Activated T-helper 2 cell treated with anti-CD3 and anti-CD28 coated beads, Interferon-gamma antibody, Interleukin-2, Interleukin-4, amounts not matched to agents 10 μg/mL and 5 μg/mL and 100 μg/mL, durations not matched to agents 14 hours and 24 hours and 36 hours (primary cell): ENCODE measurements around the gene PRKAG2. TPM values are rescaled to one million over a fixed set of nuclear protein-coding genes. Genes with fewer than 3 reads are reported as not detected.

Experiments used
- DNase-seq: peaks from one replicate; pipeline ENCODE4 v3.0.0; 2021; ENCODE audit warnings: low spot score
- H3K27ac Mint-ChIP-seq: one replicate; pipeline ENCODE4 v1.8.0; 2021; ENCODE audit warnings: mixed read lengths
- H3K27me3 Mint-ChIP-seq: one replicate; pipeline ENCODE4 v1.8.0; 2021; ENCODE audit warnings: low read depth, mixed read lengths
- H3K36me3 Mint-ChIP-seq: one replicate; pipeline ENCODE4 v1.8.0; 2021; ENCODE audit warnings: low read depth, mixed read lengths
- H3K4me1 Mint-ChIP-seq: one replicate; pipeline ENCODE4 v1.8.0; 2021; ENCODE audit warnings: low read depth, mixed read lengths
- H3K4me3 Mint-ChIP-seq: one replicate; pipeline ENCODE4 v1.8.0; 2021; ENCODE audit warnings: low read depth, mild to moderate bottlenecking, moderate library complexity, mixed read lengths
- H3K9me3 Mint-ChIP-seq: one replicate; pipeline ENCODE4 v1.8.0; 2021; ENCODE audit warnings: mixed read lengths
- intact Hi-C: fragments of 100-400 bp; cut with micrococcal nuclease; formaldehyde crosslinking; loops from one replicate; pipeline ENCODE4 v1.15.1; 2023
- total RNA-seq: library from RNA; stranded (reverse); gene quantifications from 2 replicates; pipeline ENCODE4 v1.2.3, GENCODE V29; 2022

Gene PRKAG2
- total RNA-seq, 1 donor from 2014 or later = 14.9 TPM

- Mint-ChIP-seq H3K4me3 (no peak overlapping the region), H3K9me3 (no peaks in the 10 kb centered on the region), H3K27ac (no peak overlapping the region), H3K36me3 (no peaks in the 10 kb centered on the region), H3K27me3 (peaks cover 3% of the 10 kb centered on the region), H3K4me1 (no peaks in the 10 kb centered on the region)
- DNase-seq = no peak
- intact Hi-C loops = no loop called here
Observed at GRCh38 chr7:151658778-151659177, 218.1 kb downstream of the PRKAG2 start.

DNA sequence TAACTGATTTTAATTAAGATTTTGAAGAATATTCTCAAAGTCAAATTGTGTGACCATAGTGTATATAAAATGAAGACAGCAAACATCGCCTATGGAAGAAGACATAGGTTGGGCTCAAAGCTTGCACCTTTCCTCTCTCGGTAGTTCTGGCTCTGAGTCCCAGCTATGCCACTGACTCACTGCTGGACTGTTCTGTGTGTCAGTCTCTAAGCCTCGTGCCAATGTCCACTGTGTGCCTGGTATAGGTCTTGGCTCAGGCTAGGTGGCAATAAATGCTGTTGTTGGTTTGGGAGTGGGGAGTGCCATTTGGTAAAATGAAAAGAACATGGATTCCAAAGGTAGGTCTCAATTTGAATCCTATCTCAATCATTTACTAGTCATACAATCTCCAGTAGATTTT, 219.7 kb downstream of the PRKAG2 start:
- Mint-ChIP-seq H3K27ac (no peak overlapping the region), H3K9me3 (no peaks in the 10 kb centered on the region), H3K36me3 (no peaks in the 10 kb centered on the region), H3K4me1 (no peaks in the 10 kb centered on the region), H3K27me3 (peaks cover 3% of the 10 kb centered on the region), H3K4me3 (no peak overlapping the region)
- intact Hi-C loops = no loop called here
- DNase-seq = no peak

DNA sequence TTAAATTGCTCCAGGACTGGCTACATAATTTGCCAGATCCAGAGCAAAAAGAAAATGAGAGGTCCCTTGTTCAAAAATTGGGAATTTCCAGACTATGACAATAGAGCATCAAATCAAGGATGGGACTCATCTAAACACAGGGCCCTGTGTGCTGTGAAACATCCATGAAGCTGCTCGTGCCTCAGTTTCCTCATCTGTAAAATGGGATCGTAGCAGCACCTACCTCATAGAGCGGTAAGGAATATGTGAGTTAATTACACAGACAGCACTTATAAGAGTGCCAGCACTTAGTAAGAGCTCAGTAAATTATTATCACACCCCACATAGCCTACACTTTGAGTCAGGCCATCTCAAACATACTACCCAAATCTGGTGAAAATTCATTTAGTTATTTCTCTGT, 221.4 kb downstream of the PRKAG2 start:
- Mint-ChIP-seq H3K36me3 (no peaks in the 10 kb centered on the region), H3K9me3 (no peaks in the 10 kb centered on the region), H3K4me1 (no peaks in the 10 kb centered on the region), H3K27me3 (peaks cover 3% of the 10 kb centered on the region), H3K4me3 (no peak overlapping the region), H3K27ac (no peak overlapping the region)
- DNase-seq = no peak
- intact Hi-C loops = no loop called here

DNA sequence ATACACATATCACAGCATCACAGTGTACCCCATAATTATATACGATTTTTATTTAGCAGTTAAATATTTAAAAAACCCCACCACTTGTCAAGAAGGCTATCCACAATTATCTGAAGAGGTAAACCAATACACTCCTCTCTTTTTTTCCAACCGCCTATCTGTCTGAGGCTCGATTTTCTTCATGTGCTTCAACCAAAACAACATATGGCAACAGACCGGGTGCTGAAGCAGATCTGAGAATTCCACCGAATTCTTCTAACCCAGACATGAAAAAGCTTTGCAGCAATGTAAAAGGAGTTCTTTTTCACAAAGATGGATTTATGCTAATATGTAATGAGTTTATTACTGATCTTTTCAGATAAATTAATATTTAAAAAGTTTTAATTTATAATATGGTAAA, 224.8 kb downstream of the PRKAG2 start:
- Mint-ChIP-seq H3K9me3 (no peaks in the 10 kb centered on the region), H3K27me3 (peaks cover 3% of the 10 kb centered on the region), H3K36me3 (no peaks in the 10 kb centered on the region), H3K4me3 (no peak overlapping the region), H3K4me1 (no peaks in the 10 kb centered on the region), H3K27ac (no peak overlapping the region)
- intact Hi-C loops = no loop called here
- DNase-seq = no peak

DNA sequence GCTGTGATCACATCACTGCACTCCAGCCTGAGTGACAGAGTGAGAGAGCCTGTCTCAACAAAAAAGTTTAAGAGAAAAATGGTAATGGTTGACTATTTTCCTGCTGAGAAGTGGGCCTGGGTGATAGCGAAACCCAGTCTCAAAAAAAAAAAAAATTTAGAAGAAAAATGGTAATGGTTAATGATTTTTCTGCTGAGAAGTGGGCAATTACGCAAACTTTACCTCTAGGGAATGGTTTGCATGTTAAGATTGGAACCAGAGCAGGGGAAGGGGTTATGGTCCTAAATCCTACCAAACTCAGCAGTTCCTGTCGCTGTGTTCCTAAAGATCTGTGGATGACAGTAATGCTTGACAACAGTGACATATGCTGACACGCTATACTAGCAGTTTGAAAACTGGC, 226.8 kb downstream of the PRKAG2 start:
- no peak for DNase-seq
- intact Hi-C loops = no loop called here
- Mint-ChIP-seq H3K27me3 (peaks cover 3% of the 10 kb centered on the region), H3K36me3 (no peaks in the 10 kb centered on the region), H3K4me1 (no peaks in the 10 kb centered on the region), H3K9me3 (no peaks in the 10 kb centered on the region), H3K4me3 (no peak overlapping the region), H3K27ac (no peak overlapping the region)

DNA sequence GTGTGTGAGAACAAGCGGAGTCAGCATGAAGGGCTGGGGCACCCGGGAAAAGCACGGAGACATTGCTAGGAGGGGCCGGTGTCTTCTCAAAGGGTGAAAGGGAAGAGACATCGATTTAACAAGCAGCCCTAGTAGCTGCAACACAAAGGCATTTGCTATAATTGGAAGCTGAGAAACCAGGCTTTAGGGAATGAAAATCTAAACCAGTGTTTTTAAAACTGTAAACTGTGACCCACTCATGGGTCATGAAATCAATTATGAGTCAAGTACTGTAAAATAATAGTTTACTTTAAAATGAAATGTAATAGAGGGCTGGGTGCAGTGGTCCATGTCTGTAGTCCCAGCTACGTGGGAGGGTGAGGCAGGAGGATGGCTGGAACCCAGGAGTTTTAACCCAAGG, 228.5 kb downstream of the PRKAG2 start:
- Mint-ChIP-seq H3K9me3 (no peaks in the 10 kb centered on the region), H3K36me3 (no peaks in the 10 kb centered on the region), H3K27ac (no peak overlapping the region), H3K4me3 (no peak overlapping the region), H3K4me1 (no peaks in the 10 kb centered on the region), H3K27me3 (peaks cover 3% of the 10 kb centered on the region)
- intact Hi-C loops = no loop called here
- no peak for DNase-seq

DNA sequence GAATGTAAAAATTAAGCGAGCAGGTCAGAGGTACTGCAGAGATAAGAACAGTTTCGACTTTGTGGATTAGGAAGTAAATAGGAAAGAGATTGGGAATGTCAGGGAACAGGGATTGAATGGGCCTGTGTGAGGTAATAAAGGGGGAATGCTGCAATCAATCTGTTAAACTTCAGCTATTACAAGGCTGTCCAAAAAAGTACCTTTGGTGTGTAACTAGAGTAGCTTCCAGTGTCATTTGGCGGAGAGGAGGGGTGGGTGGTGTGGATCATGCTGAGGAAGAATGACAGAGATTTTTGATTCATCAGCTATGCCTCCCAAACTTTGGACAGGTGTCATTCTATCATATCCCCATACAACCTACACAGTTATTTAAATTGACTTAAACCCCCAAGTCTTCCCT, 229.0 kb downstream of the PRKAG2 start:
- no peak overlapping the region for H3K4me3 Mint-ChIP-seq
- intact Hi-C loops = no loop called here

DNA sequence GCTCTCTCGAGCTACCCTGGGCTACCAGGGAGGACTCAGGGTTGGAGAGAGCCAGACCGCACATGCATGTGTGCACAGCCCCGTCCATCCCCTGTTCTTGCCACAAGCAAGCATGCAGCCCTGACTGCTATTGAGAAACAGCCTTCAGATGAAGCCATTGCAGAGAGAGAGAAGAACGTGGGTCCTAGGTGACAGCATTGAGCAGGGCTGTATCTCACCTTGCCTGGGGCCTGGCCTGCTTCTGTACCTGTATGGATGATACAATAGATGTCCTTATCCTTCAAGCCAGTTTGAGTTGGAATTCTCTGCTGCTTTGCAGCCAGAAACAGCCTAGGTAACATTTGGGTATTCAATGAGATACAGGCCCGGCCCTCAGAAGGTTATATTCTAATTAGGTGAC, 229.9 kb downstream of the PRKAG2 start:
- no peaks in the 10 kb centered on the region for H3K9me3 Mint-ChIP-seq
- no peaks in the 10 kb centered on the region for H3K36me3 Mint-ChIP-seq
- no peak overlapping the region for H3K4me3 Mint-ChIP-seq
- peaks cover 3% of the 10 kb centered on the region for H3K27me3 Mint-ChIP-seq
- no peak overlapping the region for H3K27ac Mint-ChIP-seq
- intact Hi-C loops = no loop called here
- H3K4me1 Mint-ChIP-seq = no peaks in the 10 kb centered on the region
- DNase-seq = no peak

More for the DNA sequence above, 229.0 kb downstream of the PRKAG2 start:
- no peaks in the 10 kb centered on the region for H3K9me3 Mint-ChIP-seq
- H3K4me1 Mint-ChIP-seq = no peaks in the 10 kb centered on the region
- no peak overlapping the region for H3K27ac Mint-ChIP-seq
- H3K27me3 Mint-ChIP-seq = peaks cover 3% of the 10 kb centered on the region
- no peaks in the 10 kb centered on the region for H3K36me3 Mint-ChIP-seq
- DNase-seq = no peak

DNA sequence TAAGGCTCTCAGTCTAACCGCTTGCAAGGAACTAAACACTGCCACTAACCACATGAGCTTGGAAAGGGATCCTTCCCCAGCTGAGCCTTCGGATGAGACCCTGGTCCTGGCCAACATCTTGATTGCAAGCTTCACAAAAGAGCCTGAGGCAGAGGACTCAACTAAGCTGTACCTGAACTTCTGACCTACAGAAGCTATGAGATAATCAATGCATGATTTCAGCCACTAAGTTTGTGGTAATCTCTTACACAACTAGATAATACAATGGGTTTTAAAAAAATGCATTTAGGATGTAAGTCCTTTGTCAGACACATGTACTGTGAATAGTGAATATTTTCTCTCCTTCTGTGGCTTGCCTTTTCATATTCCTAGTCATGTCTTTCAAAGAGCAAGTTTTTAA, 231.6 kb downstream of the PRKAG2 start:
- peaks cover 3% of the 10 kb centered on the region for H3K27me3 Mint-ChIP-seq

DNA sequence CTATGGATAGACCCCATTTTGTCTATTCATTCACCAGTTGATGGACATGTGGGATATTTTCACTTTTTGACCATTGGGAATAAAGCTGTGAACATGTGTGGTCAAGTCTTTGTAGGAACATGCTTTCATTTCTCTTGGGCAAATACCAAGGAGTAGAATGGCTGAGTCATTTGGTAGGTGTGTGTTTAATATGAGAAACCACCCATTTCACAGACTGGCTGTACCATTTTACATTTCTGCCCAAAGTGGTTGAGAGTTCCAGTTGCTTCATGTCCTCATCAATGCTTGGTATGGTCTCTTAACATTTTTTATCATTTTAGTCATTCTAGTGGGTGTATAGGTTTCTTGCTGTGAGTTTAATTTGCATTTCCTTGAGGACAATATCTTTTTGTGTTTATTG, 232.4 kb downstream of the PRKAG2 start:
- no peak for DNase-seq
- no peaks in the 10 kb centered on the region for H3K9me3 Mint-ChIP-seq
- H3K4me1 Mint-ChIP-seq = no peaks in the 10 kb centered on the region
- H3K36me3 Mint-ChIP-seq = no peaks in the 10 kb centered on the region
- no peak overlapping the region for H3K4me3 Mint-ChIP-seq
- peaks cover 3% of the 10 kb centered on the region for H3K27me3 Mint-ChIP-seq
- H3K27ac Mint-ChIP-seq = no peak overlapping the region
- intact Hi-C loops = no loop called here

More for the DNA sequence above, 231.6 kb downstream of the PRKAG2 start:
- intact Hi-C loops = no loop called here
- H3K27ac Mint-ChIP-seq = no peak overlapping the region
- no peaks in the 10 kb centered on the region for H3K4me1 Mint-ChIP-seq
- no peak overlapping the region for H3K4me3 Mint-ChIP-seq
- no peak for DNase-seq
- H3K9me3 Mint-ChIP-seq = no peaks in the 10 kb centered on the region
- H3K36me3 Mint-ChIP-seq = no peaks in the 10 kb centered on the region

- Mint-ChIP-seq H3K4me1 (no peaks in the 10 kb centered on the region), H3K9me3 (no peaks in the 10 kb centered on the region), H3K4me3 (no peak overlapping the region), H3K27me3 (peaks cover 3% of the 10 kb centered on the region), H3K27ac (no peak overlapping the region), H3K36me3 (no peaks in the 10 kb centered on the region)
- intact Hi-C loops = no loop called here
- no peak for DNase-seq
Observed at GRCh38 chr7:151642746-151643145, 234.2 kb downstream of the PRKAG2 start.

DNA sequence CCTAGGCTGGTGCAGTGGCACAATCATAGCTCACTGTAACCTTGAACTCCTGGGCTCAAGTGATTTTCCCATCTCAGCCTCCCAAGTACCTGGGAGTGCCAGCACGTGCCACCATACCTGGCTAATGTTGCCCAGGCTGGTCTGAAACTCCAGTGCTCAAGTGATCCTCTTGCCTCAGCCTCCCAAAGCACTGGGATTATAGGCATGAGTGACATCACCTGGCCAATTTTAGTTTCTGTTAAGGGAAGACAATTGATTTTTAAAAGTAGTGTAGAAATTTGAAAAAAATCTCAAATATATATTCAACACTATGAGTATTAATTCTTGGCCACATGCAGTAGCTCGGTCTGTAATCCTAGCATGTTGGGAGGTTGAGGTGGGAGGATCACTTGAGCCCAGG, 235.3 kb downstream of the PRKAG2 start:
- intact Hi-C loops = no loop called here
- H3K4me1 Mint-ChIP-seq = no peaks in the 10 kb centered on the region
- H3K27me3 Mint-ChIP-seq = peaks cover 3% of the 10 kb centered on the region
- no peak overlapping the region for H3K27ac Mint-ChIP-seq
- H3K36me3 Mint-ChIP-seq = no peaks in the 10 kb centered on the region
- no peak overlapping the region for H3K4me3 Mint-ChIP-seq
- DNase-seq = no peak
- no peaks in the 10 kb centered on the region for H3K9me3 Mint-ChIP-seq

DNA sequence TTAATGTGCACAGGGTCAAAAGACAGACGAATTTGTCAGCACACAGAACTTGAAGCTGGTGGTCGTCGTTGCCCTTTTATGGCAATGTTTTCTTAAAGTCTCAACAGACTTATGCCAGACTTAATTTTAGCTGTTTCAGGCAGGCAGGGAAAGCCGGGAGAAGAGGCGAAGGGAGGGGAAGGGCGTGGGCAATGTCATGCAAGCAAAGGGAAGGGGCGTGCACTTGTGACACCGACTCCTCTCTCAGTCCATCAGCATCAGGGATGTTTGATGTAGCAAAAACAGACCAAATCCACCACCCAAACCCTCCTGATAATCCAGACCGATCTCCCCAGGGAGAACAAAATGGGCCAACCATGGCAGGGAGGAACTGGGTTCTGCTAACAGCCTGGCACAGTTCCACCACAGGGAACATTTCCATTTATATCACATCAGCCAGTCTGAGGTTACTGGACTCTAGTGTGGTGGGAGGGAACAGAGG, 239.1 kb downstream of the PRKAG2 start:
- Mint-ChIP-seq H3K9me3 (peaks cover 6% of the 10 kb centered on the region), H3K27me3 (no peaks in the 10 kb centered on the region), H3K36me3 (peaks cover 5% of the 10 kb centered on the region), H3K4me3 (no peak overlapping the region), H3K27ac (no peak overlapping the region), H3K4me1 (peaks cover 5% of the 10 kb centered on the region)
- intact Hi-C loops = no loop called here
- no peak for DNase-seq

DNA sequence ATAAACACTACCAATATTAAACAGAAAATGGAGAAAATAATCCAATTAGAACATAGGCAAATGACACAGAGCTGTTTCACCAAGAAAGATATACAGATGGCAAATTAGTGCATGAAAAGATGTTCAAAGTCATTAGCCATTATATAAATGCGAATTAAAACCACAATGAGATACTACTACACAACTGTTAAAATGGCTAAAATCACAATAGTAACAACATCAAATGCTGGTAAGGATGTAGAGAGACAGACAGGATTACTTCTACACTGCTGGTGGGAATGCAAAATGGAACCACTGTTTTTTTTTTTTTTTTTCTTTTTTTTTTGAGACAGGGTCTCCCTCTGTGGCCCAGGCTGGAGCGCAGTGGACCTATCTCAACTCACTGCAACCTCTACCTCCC, 242.3 kb downstream of the PRKAG2 start:
- intact Hi-C loops = loop anchor here (5.0 kb wide), 2 partner anchors 282 to 1043 kb away; partner anchors contain the start of gene XRCC2
- H3K4me1 Mint-ChIP-seq = peaks cover 13% of the 10 kb centered on the region
- no peaks in the 10 kb centered on the region for H3K27me3 Mint-ChIP-seq
- H3K36me3 Mint-ChIP-seq = peaks cover 5% of the 10 kb centered on the region
- peaks cover 6% of the 10 kb centered on the region for H3K9me3 Mint-ChIP-seq
- no peak overlapping the region for H3K4me3 Mint-ChIP-seq
- DNase-seq = no peak
- H3K27ac Mint-ChIP-seq = no peak overlapping the region
